Limb (tissue), 2 donors: Measurements from ENCODE around the gene SHTN1.

Experiments used
- DNase-seq, 2 donors: peaks; one replicate each; pipeline ENCODE4 v3.0.0-alpha.2; 2016; ENCODE audit errors: extremely low spot score in 2 of 2

Gene SHTN1

GRCh38 chr10:116985611-116986010 lies 19.4 kb downstream of the SHTN1 start:
- DNase-seq, result no peak

GRCh38 chr10:116984202-116984990 lies 20.6 kb downstream of the SHTN1 start:
- no peak for DNase-seq

- DNase-seq, result no peak
Measured at GRCh38 chr10:116980041-116980440, 24.9 kb downstream of the SHTN1 start.

GRCh38 chr10:116978901-116979300 lies 26.1 kb downstream of the SHTN1 start:
- DNase-seq, result no peak

GRCh38 chr10:116974456-116975005 lies 30.5 kb downstream of the SHTN1 start:
- no peak for DNase-seq

GRCh38 chr10:116973946-116974455 lies 31.0 kb downstream of the SHTN1 start:
- no peak for DNase-seq

GRCh38 chr10:116973371-116973905 lies 31.5 kb downstream of the SHTN1 start:
- no peak for DNase-seq

- no peak for DNase-seq
Measured at GRCh38 chr10:116972131-116972530, 32.9 kb downstream of the SHTN1 start.

- no peak for DNase-seq
Measured at GRCh38 chr10:116970050-116970449, 34.9 kb downstream of the SHTN1 start.

- no peak for DNase-seq
Measured at GRCh38 chr10:116968331-116968730, 36.7 kb downstream of the SHTN1 start.

- no peak for DNase-seq
Measured at GRCh38 chr10:116961406-116962251, 43.4 kb downstream of the SHTN1 start.

- no peak for DNase-seq
Measured at GRCh38 chr10:116960066-116960776, 44.8 kb downstream of the SHTN1 start.

GRCh38 chr10:116952729-116953128 lies 52.3 kb downstream of the SHTN1 start:
- no peak for DNase-seq

GRCh38 chr10:116948530-116948870 lies 56.5 kb downstream of the SHTN1 start:
- no peak for DNase-seq

- no peak for DNase-seq
Measured at GRCh38 chr10:116947841-116948529, 57.0 kb downstream of the SHTN1 start.

- no peak for DNase-seq
Measured at GRCh38 chr10:116944911-116945310, 60.1 kb downstream of the SHTN1 start.

- DNase-seq, result no peak
Measured at GRCh38 chr10:116931806-116932205, 73.2 kb downstream of the SHTN1 start.

- DNase-seq, result no peak
Measured at GRCh38 chr10:116926426-116926825, 78.6 kb downstream of the SHTN1 start.

GRCh38 chr10:116925056-116925455 lies 79.9 kb downstream of the SHTN1 start:
- DNase-seq, result no peak

- no peak for DNase-seq
Measured at GRCh38 chr10:116919706-116920105, 85.3 kb downstream of the SHTN1 start.

GRCh38 chr10:116919164-116919563 lies 85.8 kb downstream of the SHTN1 start:
- DNase-seq, result no peak
